Nephron progenitor cell (in vitro differentiated cells): ENCODE measurements around the gene CREG1.

Experiments
- DNase-seq: peaks from one replicate; pipeline ENCODE4 v3.0.0; 2021
- H3K27ac Mint-ChIP-seq: 2 replicates; pipeline ENCODE4 v1.8.0; 2021; ENCODE audit warnings: mild to moderate bottlenecking, moderate library complexity, mixed read lengths
- H3K27me3 Mint-ChIP-seq: 2 replicates; pipeline ENCODE4 v1.8.0; 2021; ENCODE audit warnings: mild to moderate bottlenecking, low read depth, mixed read lengths; ENCODE audit not compliant: poor library complexity
- H3K36me3 Mint-ChIP-seq: 2 replicates; pipeline ENCODE4 v1.8.0; 2021; ENCODE audit warnings: low read depth, mixed read lengths
- H3K4me1 Mint-ChIP-seq: 2 replicates; pipeline ENCODE4 v1.8.0; 2021; ENCODE audit warnings: mixed read lengths
- H3K4me3 Mint-ChIP-seq: 2 replicates; pipeline ENCODE4 v1.8.0; 2021; ENCODE audit warnings: mild to moderate bottlenecking, moderate library complexity, mixed read lengths
- H3K9me3 Mint-ChIP-seq: 2 replicates; pipeline ENCODE4 v1.8.0; 2021; ENCODE audit warnings: mild to moderate bottlenecking, moderate library complexity, mixed read lengths
- CTCF ChIP-seq: fragments of 200-600 bp; sonication (generic); IDR thresholded peaks from 2 replicates; pipeline ENCODE4 v1.5.0; 2021; ENCODE audit warnings: antibody characterized with exemption

Gene CREG1

GRCh38 chr1:167499106-167499505 lies 54.5 kb downstream of the CREG1 start:
- Mint-ChIP-seq H3K4me1 (peaks cover 35% of the 10 kb centered on the region), H3K9me3 (no peaks in the 10 kb centered on the region), H3K4me3 (no peak overlapping the region), H3K27ac (no peak overlapping the region), H3K27me3 (peaks cover 8% of the 10 kb centered on the region), H3K36me3 (no peaks in the 10 kb centered on the region)
- TF ChIP-seq CTCF, result no peak
- no peak for DNase-seq

- no peak for TF ChIP-seq CTCF
- peaks cover 8% of the 10 kb centered on the region for H3K27me3 Mint-ChIP-seq
- DNase-seq, result no peak
- H3K4me3 Mint-ChIP-seq, result no peak overlapping the region
- H3K36me3 Mint-ChIP-seq, result no peaks in the 10 kb centered on the region
- H3K9me3 Mint-ChIP-seq, result no peaks in the 10 kb centered on the region
- no peak overlapping the region for H3K27ac Mint-ChIP-seq
- peaks cover 28% of the 10 kb centered on the region for H3K4me1 Mint-ChIP-seq
Measured at GRCh38 chr1:167496797-167497619, 56.6 kb downstream of the CREG1 start.

GRCh38 chr1:167493372-167493771 lies 60.2 kb downstream of the CREG1 start:
- Mint-ChIP-seq H3K36me3 (no peaks in the 10 kb centered on the region), H3K4me3 (peak overlapping the region; percentile 7), H3K27me3 (peaks cover 7% of the 10 kb centered on the region), H3K27ac (no peak overlapping the region), H3K4me1 (peaks cover 53% of the 10 kb centered on the region), H3K9me3 (no peaks in the 10 kb centered on the region)
- TF ChIP-seq CTCF, result no peak
- no peak for DNase-seq

- H3K9me3 Mint-ChIP-seq, result no peaks in the 10 kb centered on the region
- no peaks in the 10 kb centered on the region for H3K36me3 Mint-ChIP-seq
- no peak overlapping the region for H3K27ac Mint-ChIP-seq
Measured at GRCh38 chr1:167492481-167492910, 61.1 kb downstream of the CREG1 start.

GRCh38 chr1:167491586-167492461 lies 61.7 kb downstream of the CREG1 start:
- Mint-ChIP-seq H3K27me3 (peaks cover 7% of the 10 kb centered on the region), H3K4me3 (peak overlapping the region; percentile 34), H3K9me3 (no peaks in the 10 kb centered on the region), H3K36me3 (no peaks in the 10 kb centered on the region), H3K27ac (no peak overlapping the region), H3K4me1 (peaks cover 57% of the 10 kb centered on the region)
- TF ChIP-seq CTCF, result no peak
- DNase-seq, result no peak

More at GRCh38 chr1:167492481-167492910, 61.1 kb downstream of the CREG1 start:
- no peak for DNase-seq
- Mint-ChIP-seq H3K4me1 (peaks cover 59% of the 10 kb centered on the region), H3K4me3 (peak overlapping the region; percentile 34), H3K27me3 (peaks cover 7% of the 10 kb centered on the region)
- TF ChIP-seq CTCF, result no peak
